ENCODE measurements around the gene FSTL3.

FSTL3 gene

DNA sequence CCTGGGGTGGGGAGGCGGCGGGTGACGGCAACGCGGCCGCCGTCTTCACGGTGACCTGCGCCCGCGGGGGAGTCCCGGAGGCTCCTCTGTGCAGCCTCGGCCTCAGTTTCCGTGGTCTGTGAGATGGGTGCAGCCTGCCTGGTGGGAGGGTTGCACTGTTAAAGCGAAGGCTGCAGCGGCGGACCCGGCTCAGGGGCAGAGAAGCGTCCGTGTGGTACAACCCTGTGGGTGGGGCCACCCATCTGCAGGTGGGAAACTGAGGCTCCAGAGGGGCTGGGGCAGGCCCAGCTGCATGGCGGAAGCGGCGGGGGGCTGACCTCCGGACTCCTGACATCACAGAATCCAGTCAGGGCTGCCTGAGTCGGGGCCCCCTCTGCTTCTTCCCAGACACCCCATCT is 36.0 kb upstream of the FSTL3 start:
- Histone ChIP-seq H3K9me3 (ENCODE audit: severe bottlenecking) (no peaks in the 10 kb centered on the region), H3K36me3 (peaks cover 7% of the 10 kb centered on the region), H3K27me3 (ENCODE audit: insufficient read depth, low read depth, severe bottlenecking) (peaks cover 8% of the 10 kb centered on the region), H3K4me3 (ENCODE audit: low read depth, low read length) (no peak overlapping the region), H3K27ac (no peak overlapping the region)
- no peak for TF ChIP-seq CTCF (IDR thresholded peaks at IDR 0.05; ENCODE audit: low read depth, low read length)
- no peak for DNase-seq

- Histone ChIP-seq H3K27me3 (ENCODE audit: insufficient read depth, low read depth, severe bottlenecking) (peaks cover 8% of the 10 kb centered on the region), H3K9me3 (ENCODE audit: severe bottlenecking) (no peaks in the 10 kb centered on the region), H3K27ac (no peak overlapping the region), H3K4me3 (ENCODE audit: low read depth, low read length) (no peak overlapping the region), H3K36me3 (peaks cover 9% of the 10 kb centered on the region)
- no peak for DNase-seq
- no peak for TF ChIP-seq CTCF (IDR thresholded peaks at IDR 0.05; ENCODE audit: low read depth, low read length)
These were observed 35.5 kb upstream of the FSTL3 start for GRCh38 chr19:640606-641189.

GRCh38 chr19:641702-642101 is 34.5 kb upstream of the FSTL3 start:
- no peak overlapping the region for H3K27ac ChIP-seq
- no peak for DNase-seq
- H3K4me3 ChIP-seq (ENCODE audit: low read depth, low read length) = no peak overlapping the region
- H3K36me3 ChIP-seq = peaks cover 19% of the 10 kb centered on the region
- H3K9me3 ChIP-seq (ENCODE audit: severe bottlenecking) = no peaks in the 10 kb centered on the region
- peaks cover 8% of the 10 kb centered on the region for H3K27me3 ChIP-seq (ENCODE audit: insufficient read depth, low read depth, severe bottlenecking)
- TF ChIP-seq CTCF (IDR thresholded peaks at IDR 0.05; ENCODE audit: low read depth, low read length) = no peak

- Histone ChIP-seq H3K27ac (no peak overlapping the region), H3K27me3 (ENCODE audit: insufficient read depth, low read depth, severe bottlenecking) (peaks cover 8% of the 10 kb centered on the region), H3K4me3 (ENCODE audit: low read depth, low read length) (no peak overlapping the region), H3K9me3 (ENCODE audit: severe bottlenecking) (no peaks in the 10 kb centered on the region), H3K36me3 (peaks cover 32% of the 10 kb centered on the region)
- DNase-seq = no peak
- no peak for TF ChIP-seq CTCF (IDR thresholded peaks at IDR 0.05; ENCODE audit: low read depth, low read length)
These were observed 33.1 kb upstream of the FSTL3 start for GRCh38 chr19:642767-643727.

DNA sequence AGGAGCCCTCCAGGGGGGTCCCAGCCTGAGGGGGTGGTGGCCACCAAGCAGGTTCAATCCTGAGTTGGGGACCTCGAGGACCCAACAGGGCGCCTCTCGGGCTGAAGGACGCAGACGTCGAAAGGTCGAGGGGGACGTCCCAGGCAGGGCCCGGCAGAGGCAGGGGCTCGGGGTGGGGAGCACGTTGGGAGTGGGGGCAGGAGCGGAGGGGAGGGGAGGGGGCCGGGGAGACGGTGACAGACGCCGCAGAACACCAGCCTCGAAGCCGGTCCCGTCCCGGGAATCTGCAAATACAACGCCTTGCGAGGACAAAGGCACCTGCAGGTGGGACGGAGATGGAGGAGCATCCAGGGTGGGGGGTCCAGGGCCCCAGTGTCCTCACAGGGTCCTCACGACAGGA is 32.5 kb upstream of the FSTL3 start:
- no peaks in the 10 kb centered on the region for H3K9me3 ChIP-seq (ENCODE audit: severe bottlenecking)
- no peak for DNase-seq
- H3K27ac ChIP-seq = no peak overlapping the region
- no peak for TF ChIP-seq CTCF (IDR thresholded peaks at IDR 0.05; ENCODE audit: low read depth, low read length)
- H3K27me3 ChIP-seq (ENCODE audit: insufficient read depth, low read depth, severe bottlenecking) = peaks cover 4% of the 10 kb centered on the region
- H3K4me3 ChIP-seq (ENCODE audit: low read depth, low read length) = no peak overlapping the region
- peaks cover 36% of the 10 kb centered on the region for H3K36me3 ChIP-seq
